Chondrocyte (in vitro differentiated cells): ENCODE data around the gene ZNF574. TPM values are rescaled to one million over a fixed set of nuclear protein-coding genes. Genes with fewer than 3 reads are reported as not detected.

Source experiments
- DNase-seq: peaks from one replicate; pipeline ENCODE4 v3.0.0; 2021; ENCODE audit warnings: mixed read lengths, low spot score
- H3K27ac Mint-ChIP-seq: one replicate; pipeline ENCODE4 v1.8.0; 2021; ENCODE audit warnings: mild to moderate bottlenecking, moderate library complexity, mixed read lengths; ENCODE audit not compliant: unreplicated experiment
- H3K27me3 Mint-ChIP-seq: 2 replicates; pipeline ENCODE4 v1.8.0; 2021; ENCODE audit warnings: low read depth, mixed read lengths
- H3K36me3 Mint-ChIP-seq: 2 replicates; pipeline ENCODE4 v1.8.0; 2021; ENCODE audit warnings: low read depth, mixed read lengths
- H3K4me1 Mint-ChIP-seq: 2 replicates; pipeline ENCODE4 v1.8.0; 2021; ENCODE audit warnings: low read depth, mild to moderate bottlenecking, mixed read lengths
- H3K4me3 Mint-ChIP-seq: one replicate; pipeline ENCODE4 v1.8.0; 2021; ENCODE audit warnings: mild to moderate bottlenecking, moderate library complexity, mixed read lengths; ENCODE audit not compliant: unreplicated experiment
- H3K9me3 Mint-ChIP-seq: 2 replicates; pipeline ENCODE4 v1.8.0; 2021; ENCODE audit warnings: low read depth, mixed read lengths
- CTCF ChIP-seq: fragments of 200-600 bp; sonication (generic); IDR thresholded peaks from 2 replicates; pipeline ENCODE4 v1.5.0; 2021; ENCODE audit warnings: antibody characterized with exemption, mild to moderate bottlenecking, moderate library complexity
- total RNA-seq: library from RNA; stranded (reverse); gene quantifications from 3 replicates; pipeline ENCODE4 v1.2.1, GENCODE V29; 2021

ZNF574 gene
- total RNA-seq, 1 donor from 2014 or later: 13.0 TPM

DNA sequence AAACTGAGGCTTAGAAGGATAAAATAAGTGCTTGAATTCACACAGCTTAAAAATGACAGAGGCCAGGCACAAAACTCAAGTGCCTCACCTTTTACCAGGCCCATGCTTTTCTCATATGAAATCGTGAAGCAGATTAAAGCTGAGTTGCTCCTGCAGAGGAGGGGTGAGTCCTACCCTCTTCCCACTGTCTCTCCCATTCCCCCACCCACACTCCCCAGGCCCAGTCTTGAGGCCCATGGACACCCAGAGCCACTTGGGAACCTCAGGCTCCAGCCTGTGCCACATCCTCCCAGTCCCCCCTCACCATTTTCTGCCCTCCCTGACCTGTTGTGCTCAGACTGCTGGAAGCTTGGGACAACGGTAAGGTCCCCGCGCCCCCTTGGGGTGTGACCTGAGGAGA, 17.5 kb downstream of the ZNF574 start:
- H3K36me3 Mint-ChIP-seq: no peaks in the 10 kb centered on the region
- H3K9me3 Mint-ChIP-seq: no peaks in the 10 kb centered on the region
- no peak overlapping the region for H3K4me3 Mint-ChIP-seq
- H3K27ac Mint-ChIP-seq: no peak overlapping the region
- no peak for TF ChIP-seq CTCF
- DNase-seq: no peak
- H3K27me3 Mint-ChIP-seq: no peaks in the 10 kb centered on the region
- peaks cover 11% of the 10 kb centered on the region for H3K4me1 Mint-ChIP-seq

DNA sequence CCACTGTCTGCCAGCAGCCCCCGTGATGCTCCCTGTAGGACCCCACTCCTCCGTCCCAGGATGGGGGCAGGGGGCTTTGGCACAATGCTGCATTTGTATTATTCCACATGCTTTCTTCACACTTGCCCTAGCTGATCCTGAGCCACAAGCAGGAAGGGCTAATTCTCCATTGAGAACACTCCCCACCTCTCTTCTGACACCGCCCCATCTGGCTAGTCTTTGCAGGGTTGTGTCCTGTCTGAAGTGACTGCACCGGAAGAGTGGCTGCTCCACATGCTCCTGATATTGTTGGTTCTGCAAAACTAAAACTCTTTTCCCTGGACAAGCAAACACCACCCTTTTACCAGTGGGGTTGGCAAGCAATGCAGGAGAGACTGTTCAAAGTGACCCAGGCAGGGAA, 18.0 kb downstream of the ZNF574 start:
- H3K27ac Mint-ChIP-seq: no peak overlapping the region
- TF ChIP-seq CTCF: no peak
- peaks cover 7% of the 10 kb centered on the region for H3K4me1 Mint-ChIP-seq
- H3K27me3 Mint-ChIP-seq: no peaks in the 10 kb centered on the region
- H3K4me3 Mint-ChIP-seq: no peak overlapping the region
- H3K9me3 Mint-ChIP-seq: no peaks in the 10 kb centered on the region
- H3K36me3 Mint-ChIP-seq: no peaks in the 10 kb centered on the region
- DNase-seq: no peak

GRCh38 chr19:42095142-42095813, 19.3 kb downstream of the ZNF574 start:
- H3K36me3 Mint-ChIP-seq: no peaks in the 10 kb centered on the region
- H3K4me1 Mint-ChIP-seq: peaks cover 4% of the 10 kb centered on the region
- H3K27me3 Mint-ChIP-seq: no peaks in the 10 kb centered on the region
- no peaks in the 10 kb centered on the region for H3K9me3 Mint-ChIP-seq
- TF ChIP-seq CTCF: no peak
- DNase-seq: no peak
- H3K27ac Mint-ChIP-seq: no peak overlapping the region
- no peak overlapping the region for H3K4me3 Mint-ChIP-seq

DNA sequence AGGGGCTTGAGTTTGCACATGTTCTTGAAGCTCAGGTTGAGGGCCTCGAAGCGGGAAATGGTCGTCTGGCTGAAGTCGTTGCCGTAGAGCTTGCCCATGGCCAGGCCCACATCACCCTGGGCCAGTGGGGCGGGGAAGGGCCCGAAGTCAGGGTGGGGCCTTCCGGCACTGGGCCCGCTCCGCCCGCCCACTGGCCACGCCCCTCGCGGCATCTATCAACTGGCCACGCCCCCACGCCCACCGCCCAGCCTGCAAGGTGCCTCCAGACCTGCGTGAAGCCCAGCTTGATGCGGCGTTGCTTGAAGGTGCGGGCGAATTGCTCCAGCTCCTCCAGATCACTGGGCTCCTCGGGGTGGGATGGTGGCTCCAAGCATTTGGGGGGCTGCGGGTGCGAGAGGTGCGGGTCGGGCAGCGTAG, 19.9 kb downstream of the ZNF574 start:
- Mint-ChIP-seq H3K4me1 (peaks cover 4% of the 10 kb centered on the region), H3K9me3 (no peaks in the 10 kb centered on the region), H3K27me3 (no peaks in the 10 kb centered on the region), H3K27ac (no peak overlapping the region), H3K36me3 (no peaks in the 10 kb centered on the region), H3K4me3 (no peak overlapping the region)
- no peak for TF ChIP-seq CTCF
- DNase-seq: no peak

DNA sequence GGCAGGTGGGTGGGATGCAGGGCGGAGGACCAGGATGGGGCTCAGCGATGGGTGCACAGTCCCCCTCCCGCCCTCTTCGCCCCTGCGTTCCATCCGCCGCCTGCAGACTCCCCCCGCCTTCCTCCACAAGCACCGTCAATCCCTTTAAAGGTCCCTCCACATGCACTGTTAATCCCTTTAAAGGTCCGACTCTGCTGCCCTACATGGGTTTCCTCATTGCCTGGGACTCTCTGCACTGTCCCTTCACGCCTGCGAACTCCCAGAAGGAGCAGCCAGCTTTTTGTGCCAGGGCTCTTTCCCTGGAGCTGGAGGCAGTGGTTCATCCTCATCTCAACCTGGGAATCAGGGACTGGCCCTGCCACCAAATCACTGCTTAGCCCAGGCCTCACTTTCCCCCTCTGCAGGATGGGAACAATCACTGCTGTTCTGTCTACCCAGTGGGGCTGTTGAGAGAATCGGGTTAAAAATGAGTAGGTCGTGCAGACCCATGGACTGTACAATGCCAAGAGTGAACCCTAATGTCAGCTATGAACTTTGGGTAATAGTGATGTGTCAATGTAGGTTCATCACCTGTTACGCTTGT, 20.4 kb downstream of the ZNF574 start:
- H3K36me3 Mint-ChIP-seq: no peaks in the 10 kb centered on the region

More for the DNA sequence above, 20.4 kb downstream of the ZNF574 start:
- no peak for DNase-seq
- Mint-ChIP-seq H3K4me3 (no peak overlapping the region), H3K27ac (no peak overlapping the region), H3K27me3 (no peaks in the 10 kb centered on the region), H3K9me3 (no peaks in the 10 kb centered on the region), H3K4me1 (peaks cover 4% of the 10 kb centered on the region)
- TF ChIP-seq CTCF: no peak
